Measurements from ENCODE around the gene ZNF462. TPM values are rescaled to one million over a fixed set of nuclear protein-coding genes. Genes with fewer than 3 reads are reported as not detected.

The ZNF462 gene
- total RNA-seq, 1 donor from 2014 or later = 98.3 TPM

- H3K27me3 Mint-ChIP-seq (ENCODE audit: unreplicated experiment) = peaks cover 4% of the 10 kb centered on the region
- DNase-seq (ENCODE audit: low spot score) = no peak
- H3K27ac Mint-ChIP-seq (ENCODE audit: unreplicated experiment) = peak overlapping the region; percentile 81
- H3K4me3 Mint-ChIP-seq (ENCODE audit: unreplicated experiment) = no peak overlapping the region
- no peaks in the 10 kb centered on the region for H3K9me3 Mint-ChIP-seq (ENCODE audit: unreplicated experiment)
- no peak for TF ChIP-seq CTCF (IDR thresholded peaks at IDR 0.05; ENCODE audit: unreplicated experiment)
- H3K4me1 Mint-ChIP-seq (ENCODE audit: unreplicated experiment) = peaks cover 31% of the 10 kb centered on the region
- H3K36me3 Mint-ChIP-seq (ENCODE audit: low read depth, unreplicated experiment) = peaks cover 45% of the 10 kb centered on the region
These were observed 58.5 kb downstream of the ZNF462 start for GRCh38 chr9:106921341-106921899.

GRCh38 chr9:106922026-106922425, 59.1 kb downstream of the ZNF462 start:
- Mint-ChIP-seq H3K9me3 (ENCODE audit: unreplicated experiment) (no peaks in the 10 kb centered on the region), H3K27me3 (ENCODE audit: unreplicated experiment) (peaks cover 4% of the 10 kb centered on the region), H3K4me3 (ENCODE audit: unreplicated experiment) (no peak overlapping the region), H3K4me1 (ENCODE audit: unreplicated experiment) (peaks cover 25% of the 10 kb centered on the region), H3K27ac (ENCODE audit: unreplicated experiment) (peak overlapping the region; percentile 81), H3K36me3 (ENCODE audit: low read depth, unreplicated experiment) (peaks cover 47% of the 10 kb centered on the region)
- DNase-seq (ENCODE audit: low spot score) = no peak
- no peak for TF ChIP-seq CTCF (IDR thresholded peaks at IDR 0.05; ENCODE audit: unreplicated experiment)

GRCh38 chr9:106925392-106925791, 62.4 kb downstream of the ZNF462 start:
- no peak overlapping the region for H3K27ac Mint-ChIP-seq (ENCODE audit: unreplicated experiment)
- TF ChIP-seq CTCF (IDR thresholded peaks at IDR 0.05; ENCODE audit: unreplicated experiment) = no peak
- H3K9me3 Mint-ChIP-seq (ENCODE audit: unreplicated experiment) = no peaks in the 10 kb centered on the region
- peaks cover 8% of the 10 kb centered on the region for H3K27me3 Mint-ChIP-seq (ENCODE audit: unreplicated experiment)
- DNase-seq (ENCODE audit: low spot score) = no peak
- peaks cover 15% of the 10 kb centered on the region for H3K4me1 Mint-ChIP-seq (ENCODE audit: unreplicated experiment)
- no peak overlapping the region for H3K4me3 Mint-ChIP-seq (ENCODE audit: unreplicated experiment)
- H3K36me3 Mint-ChIP-seq (ENCODE audit: low read depth, unreplicated experiment) = peaks cover 72% of the 10 kb centered on the region

- Mint-ChIP-seq H3K9me3 (ENCODE audit: unreplicated experiment) (no peaks in the 10 kb centered on the region), H3K4me1 (ENCODE audit: unreplicated experiment) (no peaks in the 10 kb centered on the region), H3K27ac (ENCODE audit: unreplicated experiment) (no peak overlapping the region), H3K4me3 (ENCODE audit: unreplicated experiment) (peak overlapping the region; percentile 17), H3K27me3 (ENCODE audit: unreplicated experiment) (peaks cover 17% of the 10 kb centered on the region), H3K36me3 (ENCODE audit: low read depth, unreplicated experiment) (peaks cover 92% of the 10 kb centered on the region)
- DNase-seq (ENCODE audit: low spot score) = no peak
- no peak for TF ChIP-seq CTCF (IDR thresholded peaks at IDR 0.05; ENCODE audit: unreplicated experiment)
These were observed 65.0 kb downstream of the ZNF462 start for GRCh38 chr9:106927916-106928315.

GRCh38 chr9:106928350-106928749, 65.4 kb downstream of the ZNF462 start:
- peaks cover 17% of the 10 kb centered on the region for H3K27me3 Mint-ChIP-seq (ENCODE audit: unreplicated experiment)
- peaks cover 88% of the 10 kb centered on the region for H3K36me3 Mint-ChIP-seq (ENCODE audit: low read depth, unreplicated experiment)
- H3K4me3 Mint-ChIP-seq (ENCODE audit: unreplicated experiment) = no peak overlapping the region
- no peak overlapping the region for H3K27ac Mint-ChIP-seq (ENCODE audit: unreplicated experiment)
- H3K4me1 Mint-ChIP-seq (ENCODE audit: unreplicated experiment) = no peaks in the 10 kb centered on the region
- no peak for DNase-seq (ENCODE audit: low spot score)
- no peaks in the 10 kb centered on the region for H3K9me3 Mint-ChIP-seq (ENCODE audit: unreplicated experiment)
- no peak for TF ChIP-seq CTCF (IDR thresholded peaks at IDR 0.05; ENCODE audit: unreplicated experiment)

Data from endothelial cell (in vitro differentiated cells).